HCT116 (cell line): ENCODE results near the gene WFDC12. TPM values are rescaled to one million over a fixed set of nuclear protein-coding genes. Genes with fewer than 3 reads are reported as not detected.

ENCODE experiments used
- ATAC-seq: fragments of 200-7000 bp; cut with Tn5 transposase; 2 replicates; pipeline ENCODE4 v1.9.1; 2020; ENCODE audit warnings: mild to moderate bottlenecking, moderate library complexity
- BruUV-seq: library from RNA; stranded (reverse); fragments of 400-500 nt; replicated peaks from 2 replicates; lab custom pipeline; 2021; lab: Mats Ljungman, UMichigan
- CTCF ChIA-PET: fragments of 300-600 bp; sonication (Branson Sonifier 250); formaldehyde crosslinking; loops from one replicate; lab custom pipeline; 2021; ENCODE audit warnings: antibody characterized with exemption; lab: Charles Lee
- POLR2A ChIA-PET: fragments of 300-600, 350-600 bp; sonication (Branson Sonifier 250); formaldehyde crosslinking; loops from one replicate; lab custom pipeline; 2021; ENCODE audit warnings: antibody characterized with exemption; lab: Charles Lee
- RAD21 ChIA-PET, 2 experiments: fragments of 300-600 bp; sonication (Branson Sonifier 250); formaldehyde crosslinking; loops; one replicate each; lab custom pipeline; 2023; ENCODE audit warnings: low total read pairs in 2 of 2; ENCODE audit not compliant: uncharacterized antibody in 2 of 2, unreplicated experiment in 2 of 2, low non-redundant PET in 1 of 2; lab: Charles Lee
- DNase-seq: peaks from one replicate; pipeline ENCODE4 v3.0.0-alpha.2; 2010; ENCODE audit warnings: low read depth, low spot score
- H2AFZ ChIP-seq: fragments of 200-600 bp; shearing (Covaris generic), sonication (generic); 2 replicates; pipeline ENCODE4 v1.6.1; 2017; ENCODE audit warnings: low read depth, mixed run types, mixed read lengths, antibody characterized with exemption, low read length; ENCODE audit not compliant: poor library complexity, severe bottlenecking
- H3K27ac ChIP-seq: 2 replicates; pipeline ENCODE4 v1.5.1; 2012; ENCODE audit warnings: low read depth, low read length
- H3K27me3 ChIP-seq: fragments of 200-600 bp; sonication (generic); 2 replicates; pipeline ENCODE4 v1.6.1; 2016; ENCODE audit warnings: mixed run types, low read length, mixed read lengths; ENCODE audit not compliant: insufficient read depth
- H3K36me3 ChIP-seq, 2 experiments: fragments of 200-500 bp in 1 of 2; fragments of 200-600 bp in 1 of 2; sonication (Bioruptor generic) in 1 of 2; sonication (generic) in 1 of 2; 2 replicates each; pipeline versions ENCODE4 v1.5.1 to v1.6.1; 2014 to 2016; ENCODE audit warnings: low read length in 2 of 2, inconsistent platforms in 1 of 2, mixed read lengths in 1 of 2, mixed run types in 1 of 2; ENCODE audit not compliant: insufficient read depth in 2 of 2, control insufficient read depth in 1 of 2
- H3K4me1 ChIP-seq, 2 experiments: fragments of 200-600 bp in 1 of 2; sonication (generic) in 1 of 2; 2 replicates each; pipeline versions ENCODE4 v1.5.1 to v1.6.1; 2012 to 2017; ENCODE audit warnings: low read length in 2 of 2, inconsistent platforms in 1 of 2, mild to moderate bottlenecking in 1 of 2, mixed read lengths in 1 of 2, mixed run types in 1 of 2, moderate library complexity in 1 of 2; ENCODE audit not compliant: insufficient read depth in 2 of 2, control insufficient read depth in 1 of 2
- H3K4me2 ChIP-seq: fragments of 200-600 bp; sonication (generic); 2 replicates; pipeline ENCODE4 v1.6.1; 2017; ENCODE audit warnings: mixed run types, low read length, mixed read lengths
- H3K4me3 ChIP-seq, 2 experiments: fragments of 200-600 bp in 1 of 2; sonication (generic) in 1 of 2; replicated peaks in 1 of 2; 2 replicates each; pipeline ENCODE4 v1.5.1; 2011 to 2016; ENCODE audit warnings: low read length in 2 of 2, control low read depth in 1 of 2, low read depth in 1 of 2, mild to moderate bottlenecking in 1 of 2, mixed read lengths in 1 of 2, mixed run types in 1 of 2
- H3K79me2 ChIP-seq: fragments of 200-600 bp; sonication (generic); 2 replicates; pipeline ENCODE4 v1.6.1; 2017; ENCODE audit warnings: mild to moderate bottlenecking, mixed run types, low read length, moderate library complexity, mixed read lengths; ENCODE audit not compliant: insufficient read depth
- H3K9ac ChIP-seq: fragments of 200-600 bp; sonication (generic); 2 replicates; pipeline ENCODE4 v1.6.1; 2016; ENCODE audit warnings: low read length, mixed read lengths
- H3K9me2 ChIP-seq: fragments of 200-600 bp; sonication (generic), shearing (Covaris generic); 2 replicates; pipeline ENCODE4 v1.6.1; 2017; ENCODE audit warnings: mixed run types, mild to moderate bottlenecking, moderate library complexity; ENCODE audit not compliant: insufficient read depth
- H3K9me3 ChIP-seq, 2 experiments: fragments of 200-500 bp in 1 of 2; fragments of 200-600 bp in 1 of 2; sonication (Bioruptor generic) in 1 of 2; sonication (generic) in 1 of 2; 2 replicates each; pipeline ENCODE4 v1.6.1; 2014 to 2017; ENCODE audit warnings: low read length in 2 of 2, mixed read lengths in 2 of 2, inconsistent platforms in 1 of 2, low read depth in 1 of 2, mild to moderate bottlenecking in 1 of 2, mixed run types in 1 of 2, moderate library complexity in 1 of 2; ENCODE audit not compliant: control insufficient read depth in 1 of 2, insufficient read depth in 1 of 2
- H4K20me1 ChIP-seq: fragments of 200-600 bp; sonication (generic), shearing (Covaris generic); 2 replicates; pipeline ENCODE4 v1.6.1; 2017; ENCODE audit warnings: mixed run types, mild to moderate bottlenecking, moderate library complexity; ENCODE audit not compliant: insufficient read depth
- CBX3 ChIP-seq: IDR thresholded peaks from 2 replicates; pipeline ENCODE4 v1.6.1; 2012; ENCODE audit warnings: low read depth
- CEBPB ChIP-seq: IDR thresholded peaks from 2 replicates; pipeline ENCODE4 v1.6.1; 2012; ENCODE audit warnings: low read depth
- CTCF ChIP-seq, 3 experiments: fragments of 200-600 bp in 1 of 3; sonication (generic) in 1 of 3; IDR thresholded peaks in 2 of 3; conservative IDR thresholded peaks in 1 of 3; 2 replicates each; pipeline ENCODE4 v1.5.1; 2012 to 2017; ENCODE audit warnings: low read depth in 2 of 3, low read length in 2 of 3, antibody characterized with exemption in 1 of 3, borderline replicate concordance in 1 of 3, control low read depth in 1 of 3, mild to moderate bottlenecking in 1 of 3, mixed read lengths in 1 of 3, mixed run types in 1 of 3, moderate library complexity in 1 of 3; ENCODE audit not compliant: insufficient read depth in 1 of 3
- EGR1 ChIP-seq: IDR thresholded peaks from 2 replicates; pipeline ENCODE4 v1.6.1; 2012; ENCODE audit warnings: low read depth
- ELF1 ChIP-seq: IDR thresholded peaks from 2 replicates; pipeline ENCODE4 v1.6.1; 2012; ENCODE audit warnings: low read depth, borderline replicate concordance
- EZH2phosphoT487 ChIP-seq: fragments of 200-600 bp; IDR thresholded peaks from 2 replicates; pipeline ENCODE4 v1.6.1; 2018; ENCODE audit warnings: antibody characterized with exemption, borderline replicate concordance
- JUND ChIP-seq: IDR thresholded peaks from 2 replicates; pipeline ENCODE4 v1.6.1; 2012
- POLR2A ChIP-seq: IDR thresholded peaks from 2 replicates; pipeline ENCODE4 v1.7.0; 2011; ENCODE audit warnings: borderline replicate concordance; ENCODE audit not compliant: insufficient read depth, insufficient read length; ENCODE audit errors: extremely low read depth
- POLR2AphosphoS5 ChIP-seq: IDR thresholded peaks from 2 replicates; pipeline ENCODE4 v1.6.1; 2011; ENCODE audit warnings: mild to moderate bottlenecking, low read depth, low read length, moderate library complexity
- SP1 ChIP-seq: IDR thresholded peaks from 2 replicates; pipeline ENCODE4 v1.6.1; 2012; ENCODE audit warnings: low read depth
- SRF ChIP-seq: IDR thresholded peaks from 2 replicates; pipeline ENCODE4 v1.6.1; 2012; ENCODE audit warnings: low read depth
- TCF7L2 ChIP-seq: IDR thresholded peaks from 2 replicates; pipeline ENCODE4 v1.7.0; 2011; ENCODE audit warnings: borderline replicate concordance, inconsistent platforms; ENCODE audit not compliant: insufficient read depth, insufficient read length; ENCODE audit errors: extremely low read depth
- ZBTB33 ChIP-seq: IDR thresholded peaks from 2 replicates; pipeline ENCODE4 v1.6.1; 2011; ENCODE audit warnings: mild to moderate bottlenecking, low read length, moderate library complexity; ENCODE audit not compliant: insufficient replicate concordance; ENCODE audit errors: extremely low read depth
- ZNF274 ChIP-seq: fragments of 200-500 bp; sonication (Bioruptor generic); IDR thresholded peaks from 2 replicates; pipeline ENCODE4 v1.6.1; 2014; ENCODE audit warnings: mild to moderate bottlenecking, low read depth, low read length, inconsistent platforms
- intact Hi-C: fragments of 100-400 bp; cut with micrococcal nuclease; formaldehyde crosslinking; loops from 2 replicates; pipeline ENCODE4 v1.10.0; 2022
- total RNA-seq: library from RNA; stranded (reverse); gene quantifications from one replicate; pipeline ENCODE4 v1.2.1, GENCODE V29; 2021; ENCODE audit not compliant: unreplicated experiment

The WFDC12 gene
- total RNA-seq, 1 experiment from 2014 or later: not detected

GRCh38 chr20:45173522-45173921, 49.3 kb upstream of the WFDC12 start:
- ChIA-PET POLR2A (no interaction called here), CTCF (interaction anchor here (1.5 kb wide), 1 partner anchor 35 kb away, joined by 5 read pairs; no protein-coding TSS in a partner anchor)
- Histone ChIP-seq H3K27me3 (no peaks in the 10 kb centered on the region), H3K79me2 (no peaks in the 10 kb centered on the region), H3K36me3 (no peaks in the 10 kb centered on the region), H3K9me3 (no peaks in the 10 kb centered on the region; a peak in 1 of 4 replicates), H3K27ac (no peak overlapping the region), H2AFZ (no peak overlapping the region), H3K4me2 (no peak overlapping the region), H3K9me2 (no peaks in the 10 kb centered on the region), H3K4me1 (no peaks in the 10 kb centered on the region)
- DNase-seq (no peak), ATAC-seq (no peak)
- TF ChIP-seq ELF1: no peak
- no peak for TF ChIP-seq CEBPB
- no peak for TF ChIP-seq ZBTB33
- TF ChIP-seq POLR2AphosphoS5: no peak
- TF ChIP-seq POLR2A: no peak
- TF ChIP-seq EGR1: no peak
- no peak for TF ChIP-seq CBX3
- no peak for TF ChIP-seq TCF7L2
- no peak for TF ChIP-seq JUND
- no peak for TF ChIP-seq SP1
- TF ChIP-seq ZNF274: no peak
- no peak for TF ChIP-seq EZH2phosphoT487
- TF ChIP-seq CTCF (IDR thresholded peaks at IDR 0.05 in 2 of 3, conservative IDR thresholded peaks at IDR 0.05 in 1 of 3; ENCODE audit: borderline replicate concordance in 1 of 3, insufficient read depth in 1 of 3, low read depth in 2 of 3, low read length in 2 of 3): no peak
- no peak for TF ChIP-seq SRF
- TF ChIP-seq, all 23 proteins: peak for 0
- no peaks in the 10 kb centered on the region for H4K20me1 ChIP-seq
- no peak overlapping the region for H3K4me3 ChIP-seq
- no TSS peak for BruUV-seq
- H3K9ac ChIP-seq: no peak overlapping the region
- intact Hi-C loops: no loop called here
- RAD21 ChIA-PET: no interaction called here
